Ovary (tissue), 9 donors: ENCODE data around the gene ADRA2C. TPM values are rescaled to one million over a fixed set of nuclear protein-coding genes. Genes with fewer than 3 reads are reported as not detected.

Experiments used
- DNase-seq, 5 donors: peaks; one replicate each; pipeline ENCODE4 v3.0.0-alpha.2; 2019 to 2020
- H3K27ac ChIP-seq, 2 donors: fragments of 200-600 bp; one replicate each; pipeline versions ENCODE4 v1.5.1 to v1.8.0; 2019 to 2022
- H3K27me3 ChIP-seq: fragments of 200-600 bp; one replicate; pipeline ENCODE4 v1.8.0; 2022
- H3K36me3 ChIP-seq: fragments of 200-600 bp; sonication (generic); one replicate; pipeline ENCODE4 v1.5.1; 2019
- H3K4me1 ChIP-seq: one replicate; pipeline ENCODE4 v1.8.1; 2013; ENCODE audit warnings: mild to moderate bottlenecking, moderate library complexity; ENCODE audit not compliant: insufficient read depth
- H3K4me3 ChIP-seq: fragments of 200-600 bp; sonication (generic); one replicate; pipeline ENCODE4 v1.5.1; 2017
- H3K9me3 ChIP-seq, 2 donors: fragments of 200-600 bp in 1 of 2; sonication (generic) in 1 of 2; one replicate each; pipeline versions ENCODE4 v1.5.1 to v1.8.1; 2013 to 2019; ENCODE audit warnings: mild to moderate bottlenecking in 1 of 2, moderate library complexity in 1 of 2
- EP300 ChIP-seq: sonication (generic); formaldehyde crosslinking; IDR thresholded peaks from one replicate; pipeline ENCODE4 v1.6.1; 2017; ENCODE audit warnings: antibody characterized with exemption
- POLR2A ChIP-seq: fragments of 450-650 bp; IDR thresholded peaks from one replicate; pipeline ENCODE4 v1.6.1; 2017; ENCODE audit warnings: antibody characterized with exemption, mild to moderate bottlenecking, moderate library complexity
- WGBS, 3 donors: extraction: QIAGEN DNeasy Blood & Tissue Kit in 1 of 3; methylation state at CpG; one replicate each; pipeline versions ENCODE4 v1.1.5 to v1.1.7; 2013 to 2017; 5-methylcytosine and 5-hydroxymethylcytosine counted together
- intact Hi-C, 4 donors: fragments of 100-400 bp; cut with DNase I; formaldehyde crosslinking; loops; one replicate each; pipeline versions ENCODE4 v1.11.0 to v1.15.1; 2022 to 2023
- polyA plus RNA-seq, 2 donors: library from polyadenylated mRNA; stranded (reverse); fragments of 200-250 nt in 1 of 2; fragments of 350-450 nt in 1 of 2; fragmentation: Illumina TruSeq in 1 of 2; extraction: RNeasy Lipid Tissue Mini Kit (QIAGEN cat#74804) in 1 of 2; gene quantifications; one replicate each; pipeline ENCODE4 v1.2.3, GENCODE V29; 2013 to 2014
- total RNA-seq, 7 donors: library from RNA; depleted of rRNA in 2 of 7; stranded (reverse); fragments of >200 nt in 2 of 7; fragmentation: NEBNext Ultra II Directional in 3 of 7; extraction: Animal tissue kit (Norgen Biotek cat#: 25700) in 3 of 7; gene quantifications; one replicate each; pipeline versions ENCODE4 v1.1.0 to v1.2.4, GENCODE V29; 2016 to 2023
- TF ChIP-seq, protein P1 (sequence below), 3 donors: fragments of 450-650 bp in 2 of 3; fragments of 200-600 bp in 1 of 3; IDR thresholded peaks; one replicate each; pipeline versions ENCODE4 v1.5.1 to v1.8.0; 2016 to 2022; ENCODE audit warnings: antibody characterized with exemption in 3 of 3, mild to moderate bottlenecking in 1 of 3
- donor health status: DM: no; HTN: no; CAD: no; lungs with moderate emphysema.
- donor health status: DM: no; HTN: no; CAD: no.
- donor health status: Bipolar disorder and iron deficiency.
- donor health status: DM: yes; HTN: yes; CAD: no.
- donor health status: DM: no; HTN: no; CAD: no.
- donor health status: DM: yes; HTN: yes; CAD: no.

The ADRA2C gene
- total and polyA plus RNA-seq, 9 donors, result 0.35 to 15.1 (median 4.2) TPM

- Histone ChIP-seq H3K9me3 (peaks cover 0 to under 1% of the 10 kb centered on the region in 2 donors), H3K36me3 (no peaks in the 10 kb centered on the region), H3K27me3 (no peaks in the 10 kb centered on the region), H3K27ac (no peak overlapping the region), H3K4me3 (no peak overlapping the region), H3K4me1 (no peaks in the 10 kb centered on the region)
- intact Hi-C loops, result no loop called here
- DNase-seq, result no peak
- 72 to 80% (median 75%) methylated on average over 13 to 15 of the region's 15 CpGs for WGBS, 3 donors
- TF ChIP-seq, protein P1, sequence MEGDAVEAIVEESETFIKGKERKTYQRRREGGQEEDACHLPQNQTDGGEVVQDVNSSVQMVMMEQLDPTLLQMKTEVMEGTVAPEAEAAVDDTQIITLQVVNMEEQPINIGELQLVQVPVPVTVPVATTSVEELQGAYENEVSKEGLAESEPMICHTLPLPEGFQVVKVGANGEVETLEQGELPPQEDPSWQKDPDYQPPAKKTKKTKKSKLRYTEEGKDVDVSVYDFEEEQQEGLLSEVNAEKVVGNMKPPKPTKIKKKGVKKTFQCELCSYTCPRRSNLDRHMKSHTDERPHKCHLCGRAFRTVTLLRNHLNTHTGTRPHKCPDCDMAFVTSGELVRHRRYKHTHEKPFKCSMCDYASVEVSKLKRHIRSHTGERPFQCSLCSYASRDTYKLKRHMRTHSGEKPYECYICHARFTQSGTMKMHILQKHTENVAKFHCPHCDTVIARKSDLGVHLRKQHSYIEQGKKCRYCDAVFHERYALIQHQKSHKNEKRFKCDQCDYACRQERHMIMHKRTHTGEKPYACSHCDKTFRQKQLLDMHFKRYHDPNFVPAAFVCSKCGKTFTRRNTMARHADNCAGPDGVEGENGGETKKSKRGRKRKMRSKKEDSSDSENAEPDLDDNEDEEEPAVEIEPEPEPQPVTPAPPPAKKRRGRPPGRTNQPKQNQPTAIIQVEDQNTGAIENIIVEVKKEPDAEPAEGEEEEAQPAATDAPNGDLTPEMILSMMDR (IDR thresholded peaks at IDR 0.05), result no peak
- TF ChIP-seq EP300 (no peak), POLR2A (no peak)
These were observed 35.9 kb downstream of the ADRA2C start for GRCh38 chr4:3801931-3802550.

- TF ChIP-seq POLR2A (no peak), EP300 (no peak)
- TF ChIP-seq, protein P1 (IDR thresholded peaks at IDR 0.05), result no peak
These were observed 36.6 kb downstream of the ADRA2C start for GRCh38 chr4:3802571-3803474.

GRCh38 chr4:3803475-3803847, 37.3 kb downstream of the ADRA2C start:
- H3K4me1 ChIP-seq, result no peaks in the 10 kb centered on the region
- no peaks in the 10 kb centered on the region for H3K9me3 ChIP-seq
- H3K4me3 ChIP-seq, result no peak overlapping the region
- intact Hi-C loops, result no loop called here
- H3K27ac ChIP-seq, result no peak overlapping the region
- no peak for DNase-seq
- TF ChIP-seq, protein P1 (IDR thresholded peaks at IDR 0.05), result no peak
- no peak for TF ChIP-seq POLR2A
- no peak for TF ChIP-seq EP300
- H3K36me3 ChIP-seq, result no peaks in the 10 kb centered on the region
- 15 to 35% (median 29%) methylated on average over 6 to 18 of the region's 18 CpGs for WGBS, 3 donors
- no peaks in the 10 kb centered on the region for H3K27me3 ChIP-seq

More at GRCh38 chr4:3802571-3803474, 36.6 kb downstream of the ADRA2C start:
- H3K4me1 ChIP-seq, result no peaks in the 10 kb centered on the region
- 27 to 38% (median 28%) methylated on average over 13 of the region's 13 CpGs for WGBS, 3 donors
- H3K4me3 ChIP-seq, result no peak overlapping the region
- intact Hi-C loops, result no loop called here
- no peak overlapping the region for H3K27ac ChIP-seq
- H3K9me3 ChIP-seq, result no peaks in the 10 kb centered on the region
- no peaks in the 10 kb centered on the region for H3K36me3 ChIP-seq
- no peak for DNase-seq
- no peaks in the 10 kb centered on the region for H3K27me3 ChIP-seq

GRCh38 chr4:3803946-3804345, 37.8 kb downstream of the ADRA2C start:
- no peak overlapping the region for H3K4me3 ChIP-seq
- DNase-seq, result no peak
- WGBS, 3 donors, result 78 to 90% (median 86%) methylated on average over 8 of the region's 8 CpGs
- TF ChIP-seq POLR2A (no peak), EP300 (no peak)
- TF ChIP-seq, protein P1 (IDR thresholded peaks at IDR 0.05), result no peak
- no peaks in the 10 kb centered on the region for H3K27me3 ChIP-seq
- H3K36me3 ChIP-seq, result no peaks in the 10 kb centered on the region
- H3K9me3 ChIP-seq, result no peaks in the 10 kb centered on the region
- intact Hi-C loops, result no loop called here
- H3K4me1 ChIP-seq, result no peaks in the 10 kb centered on the region
- H3K27ac ChIP-seq, result no peak overlapping the region
